A204.1 (cell line): ENCODE data around the gene AKAP4.

Experiments used
- FAIRE-seq: peaks from 2 replicates; lab custom pipeline; 2012; peaks lifted over from hg19 to GRCh38; lab: Jason Lieb, UNC

AKAP4 gene, protein sequence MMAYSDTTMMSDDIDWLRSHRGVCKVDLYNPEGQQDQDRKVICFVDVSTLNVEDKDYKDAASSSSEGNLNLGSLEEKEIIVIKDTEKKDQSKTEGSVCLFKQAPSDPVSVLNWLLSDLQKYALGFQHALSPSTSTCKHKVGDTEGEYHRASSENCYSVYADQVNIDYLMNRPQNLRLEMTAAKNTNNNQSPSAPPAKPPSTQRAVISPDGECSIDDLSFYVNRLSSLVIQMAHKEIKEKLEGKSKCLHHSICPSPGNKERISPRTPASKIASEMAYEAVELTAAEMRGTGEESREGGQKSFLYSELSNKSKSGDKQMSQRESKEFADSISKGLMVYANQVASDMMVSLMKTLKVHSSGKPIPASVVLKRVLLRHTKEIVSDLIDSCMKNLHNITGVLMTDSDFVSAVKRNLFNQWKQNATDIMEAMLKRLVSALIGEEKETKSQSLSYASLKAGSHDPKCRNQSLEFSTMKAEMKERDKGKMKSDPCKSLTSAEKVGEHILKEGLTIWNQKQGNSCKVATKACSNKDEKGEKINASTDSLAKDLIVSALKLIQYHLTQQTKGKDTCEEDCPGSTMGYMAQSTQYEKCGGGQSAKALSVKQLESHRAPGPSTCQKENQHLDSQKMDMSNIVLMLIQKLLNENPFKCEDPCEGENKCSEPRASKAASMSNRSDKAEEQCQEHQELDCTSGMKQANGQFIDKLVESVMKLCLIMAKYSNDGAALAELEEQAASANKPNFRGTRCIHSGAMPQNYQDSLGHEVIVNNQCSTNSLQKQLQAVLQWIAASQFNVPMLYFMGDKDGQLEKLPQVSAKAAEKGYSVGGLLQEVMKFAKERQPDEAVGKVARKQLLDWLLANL

DNA sequence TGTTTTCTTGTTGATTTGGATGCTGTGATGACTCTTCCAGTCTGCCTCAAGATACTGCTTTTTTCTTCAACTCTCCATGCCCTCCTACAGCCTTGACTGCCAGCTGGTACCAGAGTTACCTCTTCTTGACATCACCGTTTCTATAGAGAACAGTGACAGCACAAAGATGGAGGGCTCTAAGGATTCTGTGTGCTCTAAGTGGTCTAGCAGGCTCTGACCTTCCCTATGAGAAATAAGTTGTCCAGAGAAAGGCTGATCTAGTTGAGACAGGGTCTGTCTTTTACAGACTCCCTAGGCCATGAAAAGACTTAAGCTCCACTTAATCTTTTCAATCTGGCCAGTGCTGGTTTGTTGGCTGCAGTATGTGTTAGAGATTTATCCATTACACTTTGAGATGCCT, at the start of gene AKAP4:
Gene AKAP4, minus strand, starts transcription at position 101 of the 400 bp plus-strand sequence. CDS start 118 bp downstream, outside the sequence.
- no peak for FAIRE-seq

DNA sequence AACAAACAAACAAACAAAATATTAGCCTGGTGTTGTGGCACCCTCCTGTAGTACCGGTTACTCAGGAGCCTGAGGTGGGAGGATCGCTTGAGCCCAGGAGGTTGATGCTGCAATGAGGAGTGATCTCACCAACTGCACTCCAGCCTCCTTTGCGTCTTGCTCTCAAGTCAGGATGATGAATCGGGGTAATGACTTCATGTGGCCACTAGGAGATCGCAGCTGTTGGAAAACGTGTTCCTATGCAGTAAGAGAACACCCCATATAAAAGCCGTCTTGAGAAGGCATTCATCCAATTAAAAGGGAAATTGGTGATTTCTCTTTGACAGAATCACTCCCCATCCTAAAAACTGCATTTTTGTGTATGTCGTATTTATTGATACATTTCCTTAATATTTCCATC, 10.7 kb upstream of the AKAP4 start:
- FAIRE-seq = no peak

DNA sequence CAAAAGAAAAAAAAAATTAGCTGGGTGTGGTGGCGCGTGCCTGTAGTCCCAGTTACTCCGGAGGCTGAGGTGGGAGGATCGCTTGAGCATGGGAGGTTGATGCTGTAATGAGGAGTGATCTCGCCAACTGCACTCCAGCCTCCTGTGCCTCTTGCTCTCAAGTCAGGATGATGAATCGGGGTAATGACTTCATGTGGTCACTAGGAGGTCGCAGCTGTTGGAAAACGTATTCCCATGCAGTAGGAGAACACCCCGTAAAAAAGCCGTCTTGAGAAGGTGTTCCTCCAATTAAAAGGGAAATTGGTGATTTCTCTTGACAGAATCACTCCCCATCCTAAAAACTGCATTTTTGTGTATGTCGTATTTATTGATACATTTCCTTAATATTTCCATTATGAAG, 5.9 kb upstream of the AKAP4 start:
- FAIRE-seq = no peak

DNA sequence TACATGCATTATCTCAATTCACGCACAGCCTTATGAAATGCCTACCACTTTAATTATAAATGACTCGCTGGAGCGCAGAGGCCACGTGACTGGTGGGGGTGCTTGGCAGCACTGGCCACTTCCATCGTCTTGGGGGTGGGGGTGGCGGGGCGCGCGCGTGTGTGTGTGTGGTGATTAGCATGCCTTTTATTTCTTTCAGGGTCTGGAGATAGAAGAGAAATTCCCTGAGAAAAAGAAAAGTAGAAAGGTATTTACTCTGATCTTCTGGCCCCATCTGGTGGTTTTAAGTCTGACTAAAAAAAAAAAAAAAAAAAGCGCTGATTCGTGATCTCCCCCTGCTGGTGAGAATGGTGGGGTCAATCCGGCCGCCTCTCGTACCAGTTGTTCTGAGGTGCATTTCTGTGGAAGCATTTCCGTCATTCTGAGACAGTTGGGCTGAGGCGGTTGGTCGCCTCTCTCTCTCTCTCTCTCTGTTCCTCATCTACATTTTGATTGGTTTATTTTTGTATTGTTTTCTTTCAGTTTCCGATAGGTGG, 3.6 kb upstream of the AKAP4 start, which contains the start of gene CCNB3:
Gene CCNB3, plus strand, starts transcription at position 402 of the 536 bp plus-strand sequence. CDS start 80,399 bp downstream, outside the sequence.
- peak; percentile 93 for FAIRE-seq

DNA sequence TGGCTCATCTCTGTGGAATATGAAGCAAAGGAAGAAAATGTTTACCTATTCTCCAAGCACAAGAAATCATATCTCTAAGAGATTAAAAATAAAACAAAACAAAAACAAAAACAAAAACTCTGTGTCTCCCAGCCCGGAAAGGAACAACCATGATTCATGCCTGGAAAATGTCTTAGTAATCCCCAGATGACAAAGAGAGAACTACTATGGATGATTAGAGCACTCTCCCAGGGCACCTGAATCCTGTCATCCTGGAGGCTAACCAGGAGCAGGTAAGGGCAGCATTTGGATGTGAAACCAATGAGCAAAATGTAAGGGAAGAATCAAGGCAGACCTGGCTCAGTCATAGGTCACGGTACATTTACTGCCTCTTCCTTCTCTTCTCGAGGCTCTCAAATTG, 1.7 kb upstream of the AKAP4 start:
- no peak for FAIRE-seq

DNA sequence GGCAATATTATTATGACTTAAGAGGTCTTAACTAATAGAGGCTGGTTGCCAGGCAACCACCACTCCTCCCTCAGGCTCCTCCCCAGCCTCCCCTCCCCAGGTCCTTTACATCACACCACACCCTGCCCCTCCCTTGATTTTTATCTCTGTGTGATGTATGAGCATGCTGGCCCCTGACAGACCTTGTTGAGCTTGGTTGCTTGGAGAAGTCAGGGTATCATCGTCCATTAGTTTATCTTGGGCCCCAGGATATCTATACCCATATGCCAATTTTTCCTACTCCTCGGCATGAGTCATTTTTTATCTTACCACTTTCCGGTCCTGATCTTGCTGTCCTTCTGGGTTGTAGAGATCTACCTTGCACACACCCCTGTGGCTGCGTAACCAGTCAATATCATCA, 2.5 kb downstream of the AKAP4 start:
- FAIRE-seq = no peak

DNA sequence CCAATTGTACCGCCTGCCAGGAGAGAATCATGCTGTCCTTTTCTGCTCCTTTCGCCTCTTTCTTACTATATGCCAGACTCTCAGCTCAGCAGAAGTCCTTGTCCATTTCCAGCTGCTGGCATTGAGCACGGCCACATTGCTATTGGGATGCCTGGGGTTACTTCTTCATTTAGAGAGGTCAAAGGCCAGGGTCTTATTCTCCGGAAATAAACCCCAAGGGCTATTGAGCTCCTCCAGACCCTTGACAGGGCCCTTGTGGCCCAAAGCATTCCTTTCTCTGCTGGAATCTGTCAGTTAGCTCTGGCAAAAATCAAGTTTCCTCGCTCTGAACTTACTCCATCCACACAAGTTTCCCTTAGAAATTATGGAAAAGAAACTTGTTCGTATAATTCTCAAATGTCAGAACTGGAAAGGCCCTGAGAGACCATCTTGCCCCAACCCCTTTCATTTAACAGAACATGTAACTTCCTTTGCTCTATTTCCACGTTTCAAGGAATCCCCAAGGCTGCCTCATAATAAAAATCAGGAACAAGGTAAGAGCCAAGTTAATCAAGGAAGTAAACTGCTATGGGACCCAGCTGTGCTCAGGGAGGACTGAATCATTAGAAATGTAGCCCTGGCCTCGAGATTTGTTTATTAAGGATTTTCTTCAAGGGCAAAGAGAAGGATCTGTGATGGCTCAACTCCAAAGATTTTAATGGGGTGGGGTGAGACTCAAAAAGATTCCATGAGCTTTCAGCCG, 11.8 kb downstream of the AKAP4 start:
- FAIRE-seq = no peak

DNA sequence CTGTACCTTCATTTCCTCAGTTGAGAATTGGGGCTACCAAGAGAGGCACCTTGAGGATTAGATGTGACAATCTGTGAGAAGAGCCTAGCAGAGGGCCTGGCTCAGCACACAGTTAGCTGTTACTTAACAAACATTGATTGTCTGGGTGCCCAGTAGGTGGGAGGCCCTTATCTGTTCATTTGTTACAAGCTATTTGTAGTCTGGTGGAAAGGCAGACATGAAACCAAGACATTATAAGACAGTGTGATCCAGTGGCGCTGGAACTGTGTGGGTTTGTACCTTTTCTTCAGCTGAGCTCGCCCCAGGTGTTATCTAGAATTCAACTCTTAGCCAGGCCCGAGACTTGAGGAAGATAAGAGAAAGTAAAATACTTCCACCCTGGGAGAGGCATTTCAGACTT, 16.9 kb downstream of the AKAP4 start:
- FAIRE-seq = no peak

DNA sequence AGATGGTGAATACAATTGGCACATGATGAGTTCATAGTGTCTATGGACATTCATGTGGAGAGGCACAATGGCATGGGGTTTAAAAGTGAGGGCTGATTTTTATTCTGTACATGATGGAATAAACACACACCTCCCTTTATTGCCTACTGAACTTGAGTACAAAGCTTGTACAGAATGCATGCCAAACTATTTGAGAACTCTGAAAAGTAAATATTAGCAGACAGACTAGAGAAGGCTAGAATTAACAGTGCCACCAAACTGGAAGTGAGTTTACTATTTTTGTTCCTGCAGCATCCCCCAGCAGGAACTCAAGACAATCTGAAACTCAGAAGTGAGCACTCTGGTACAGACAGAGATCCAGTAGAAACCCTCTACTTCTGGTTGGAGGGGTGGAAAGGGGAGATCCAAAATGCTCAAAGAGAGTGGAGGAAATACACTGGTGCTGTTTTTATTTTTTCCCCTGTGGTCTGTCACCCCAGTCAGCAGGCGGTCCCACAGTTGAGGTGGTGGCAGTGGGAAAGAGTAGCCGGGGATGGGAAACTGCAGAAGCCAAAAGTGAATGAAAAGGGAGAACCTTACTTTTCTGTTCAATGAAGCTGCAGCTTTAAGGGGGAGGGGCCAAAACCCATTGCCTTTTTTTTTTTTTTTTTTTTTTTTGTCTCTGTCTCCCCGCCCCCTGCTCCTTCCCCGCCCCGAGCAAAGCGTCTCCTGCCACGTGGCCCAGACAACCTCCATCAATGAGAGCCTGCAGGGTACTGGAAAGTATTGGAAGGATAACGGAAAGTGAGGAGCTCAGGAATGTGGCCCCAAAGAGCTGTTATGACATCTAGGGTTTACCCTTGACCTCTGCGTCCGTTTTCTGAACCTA, 20.5 kb downstream of the AKAP4 start:
- FAIRE-seq = no peak

DNA sequence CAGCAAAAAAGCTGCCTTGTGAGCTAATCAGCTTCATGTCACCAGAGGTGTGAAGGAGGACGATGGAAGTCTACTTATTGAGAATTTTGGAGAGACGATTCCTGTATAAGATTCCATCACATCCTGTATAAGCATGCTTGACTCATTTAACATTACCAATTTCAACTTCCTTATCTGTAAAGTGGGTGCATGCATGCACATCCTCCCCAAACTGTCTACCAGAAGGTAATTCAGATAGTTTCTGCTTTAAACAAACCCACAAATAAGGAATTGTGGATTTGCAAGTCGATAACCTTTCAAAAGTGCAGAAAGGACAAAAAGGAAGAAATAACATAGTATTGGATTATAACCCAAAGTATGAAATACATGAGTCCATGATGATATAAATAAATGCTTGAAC, 31.1 kb downstream of the AKAP4 start:
- FAIRE-seq = no peak

DNA sequence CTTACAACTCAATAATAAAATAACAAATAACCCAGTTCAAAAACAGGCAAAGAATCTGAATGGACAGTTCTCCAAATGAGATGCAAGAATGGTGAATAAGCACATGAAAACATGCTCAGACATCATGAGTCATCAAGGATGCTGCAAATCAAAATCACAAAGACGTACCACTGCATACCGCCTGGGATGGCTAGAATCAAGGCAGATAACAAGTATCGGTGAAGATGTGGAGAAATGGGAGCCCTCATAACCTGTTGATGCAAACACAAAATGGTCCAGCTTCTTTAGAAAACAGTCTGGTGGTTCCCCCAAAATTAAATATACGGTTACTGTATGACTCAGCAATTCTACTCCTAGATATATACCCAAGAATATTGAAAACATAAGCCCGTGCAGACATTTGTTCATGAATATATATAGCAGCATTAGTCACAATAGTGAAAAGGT, 32.5 kb downstream of the AKAP4 start:
- no peak for FAIRE-seq

DNA sequence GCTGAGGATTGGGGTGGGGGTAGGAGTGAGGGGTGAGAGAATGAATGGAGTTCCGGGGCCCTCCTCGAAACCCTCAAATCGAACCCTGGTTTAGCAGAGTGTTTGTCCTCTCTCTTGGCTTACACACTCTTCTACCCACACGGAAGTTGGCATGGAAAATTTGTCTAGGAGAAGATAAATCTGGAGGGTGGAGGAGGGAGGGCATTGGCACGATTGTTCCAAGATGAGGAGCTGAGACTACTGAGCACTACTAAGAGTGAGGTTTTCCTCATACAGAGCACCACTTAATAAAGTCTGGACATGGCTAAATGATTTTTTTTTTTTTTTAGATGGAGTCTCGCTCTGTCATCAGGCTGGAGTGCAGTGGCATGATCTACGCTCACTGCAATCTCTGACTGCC, 33.4 kb downstream of the AKAP4 start:
- no peak for FAIRE-seq

DNA sequence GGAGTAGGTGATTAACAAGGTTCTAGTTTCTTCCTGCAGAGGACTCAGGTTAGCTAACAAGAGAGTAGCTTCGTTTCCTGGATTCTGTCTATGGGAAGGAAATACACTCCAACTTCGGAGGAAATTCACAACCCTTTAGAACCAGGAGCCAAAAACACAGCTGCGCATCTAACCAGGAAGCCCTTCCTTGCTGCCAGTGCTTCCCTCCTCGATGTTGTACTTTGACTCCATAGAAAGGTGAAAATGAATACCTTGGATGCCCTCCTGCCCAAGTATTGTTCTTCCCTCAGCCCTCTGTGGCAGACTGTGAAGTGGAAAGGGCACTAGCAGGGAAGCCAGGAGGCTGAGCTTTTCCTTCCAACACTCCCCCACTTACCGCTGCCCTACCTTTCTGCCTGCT, 35.1 kb downstream of the AKAP4 start:
- no peak for FAIRE-seq

DNA sequence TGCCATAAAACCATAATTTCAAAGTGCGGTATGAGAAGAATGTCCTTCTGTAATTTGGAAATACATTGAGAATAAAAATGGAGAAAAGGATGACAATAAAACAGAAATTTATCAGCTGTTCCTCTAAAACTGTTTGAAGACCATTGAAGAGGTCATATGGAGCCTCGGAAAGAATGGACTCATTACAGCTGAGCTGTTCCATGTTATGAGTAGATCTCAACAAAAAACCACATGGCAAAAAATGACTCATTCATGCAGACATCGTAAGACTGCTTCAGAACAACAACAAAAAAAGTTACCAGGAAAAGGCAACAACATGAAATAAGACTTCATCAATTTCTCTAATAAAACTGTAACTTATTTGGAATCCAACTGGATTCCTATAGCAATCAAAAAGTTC, 39.7 kb downstream of the AKAP4 start:
- FAIRE-seq = no peak

DNA sequence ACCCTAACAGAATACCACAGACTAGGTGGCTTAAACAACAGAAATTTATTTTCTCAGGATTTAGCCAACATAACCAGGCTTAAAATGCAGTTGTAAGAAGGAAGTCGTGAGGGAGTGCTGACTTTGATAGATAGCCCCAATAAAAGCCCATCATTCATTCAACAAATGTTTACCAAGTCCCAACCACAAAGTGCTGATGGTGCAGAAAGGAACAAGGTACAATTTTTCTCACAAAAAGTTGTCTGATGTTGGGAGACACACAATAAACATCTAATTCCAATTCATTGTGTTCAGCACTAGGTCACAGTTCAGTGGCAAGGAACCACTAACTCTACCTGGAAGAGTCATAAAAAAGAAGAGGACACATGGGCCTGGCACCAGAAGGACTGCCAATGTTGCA, 42.2 kb downstream of the AKAP4 start:
- no peak for FAIRE-seq

DNA sequence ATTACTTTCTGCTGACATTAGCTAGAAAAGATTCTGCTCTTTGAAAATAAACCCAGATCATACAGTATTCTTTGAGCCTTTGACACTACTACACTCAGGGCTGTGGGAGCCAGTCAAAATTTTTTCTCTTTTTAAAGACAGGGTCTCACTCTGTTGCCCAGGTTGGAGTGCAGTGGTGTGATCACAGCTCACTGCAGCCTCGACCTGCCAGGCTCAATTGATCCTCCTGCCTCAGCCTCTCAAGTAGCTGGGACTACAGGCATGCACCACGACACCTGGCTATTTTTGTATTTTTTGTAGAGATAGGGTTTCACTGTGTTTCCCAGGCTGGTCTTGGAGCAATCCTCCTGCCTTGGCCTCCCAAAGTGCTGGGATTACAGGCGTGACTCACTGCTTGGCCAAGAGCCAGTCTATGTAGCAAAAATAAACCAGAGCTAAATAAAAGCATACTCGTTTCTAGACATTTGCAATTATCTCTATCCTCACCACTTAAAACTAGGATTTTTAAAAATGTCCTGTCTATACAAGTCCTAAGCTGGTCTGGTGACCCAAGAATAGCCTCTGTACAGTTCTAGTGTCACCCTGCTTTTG, 43.2 kb downstream of the AKAP4 start:
- FAIRE-seq = no peak

DNA sequence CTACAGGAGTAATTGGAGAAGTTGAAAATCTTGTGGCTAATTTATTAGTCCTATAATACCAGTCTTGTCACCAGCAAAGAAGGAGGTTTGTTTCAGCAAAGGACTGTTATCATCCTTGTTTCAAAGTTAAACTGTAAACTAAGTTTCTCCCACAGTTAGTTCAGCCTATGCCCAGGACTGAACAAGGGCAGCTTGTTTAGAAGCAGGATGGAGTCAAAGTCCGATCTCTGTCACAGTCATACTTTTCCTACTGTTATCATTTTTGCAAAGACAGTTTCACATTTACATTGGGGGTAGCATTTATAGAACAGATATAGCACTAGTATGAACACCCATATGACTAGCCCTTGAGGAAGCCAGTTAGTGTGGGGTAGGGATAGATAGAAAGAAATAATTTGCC, 46.4 kb downstream of the AKAP4 start:
- no peak for FAIRE-seq

DNA sequence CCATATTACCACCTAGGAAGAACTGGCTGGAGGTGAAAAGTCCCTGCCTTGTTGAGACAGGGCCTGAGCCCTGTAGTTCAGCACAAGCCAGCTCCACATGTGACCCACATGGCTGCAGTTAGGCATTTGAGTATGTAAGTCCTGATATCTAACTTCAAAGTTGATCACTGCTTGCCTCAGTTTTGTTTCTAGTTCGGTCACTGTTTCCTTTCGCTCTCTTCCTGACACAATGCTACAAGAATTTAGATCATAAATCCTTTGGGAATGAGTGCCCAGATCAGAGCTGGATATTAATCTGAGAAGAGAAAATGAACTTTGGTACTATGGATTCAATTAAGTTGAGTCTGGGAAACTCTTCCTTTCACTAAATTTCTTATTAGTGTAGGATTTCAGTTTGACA, 48.4 kb downstream of the AKAP4 start:
- no peak for FAIRE-seq

DNA sequence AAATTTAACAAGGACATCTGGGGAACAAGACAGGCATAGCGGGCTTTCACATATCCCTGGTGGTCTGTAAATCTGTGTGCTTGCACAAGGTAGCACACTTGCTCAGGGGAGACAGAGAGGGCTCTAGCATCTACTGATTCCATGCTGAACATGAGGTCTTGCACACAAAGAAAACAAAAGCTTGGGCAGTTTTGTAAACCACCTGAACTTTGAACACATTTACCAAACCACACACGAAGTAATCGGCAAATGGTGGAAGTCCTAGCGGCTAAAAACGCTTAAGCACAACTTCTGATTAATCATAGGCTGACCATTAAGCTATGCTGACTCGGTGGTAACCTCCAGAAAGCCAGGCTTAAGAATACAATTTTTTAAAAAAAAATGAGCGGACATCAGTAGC, 52.8 kb downstream of the AKAP4 start:
- FAIRE-seq = no peak
